Uterus (tissue), 2 donors: ENCODE results near the gene BMF.

Experiments
- CTCF ChIP-seq, 4 experiments: fragments of 200-600 bp in 2 of 4; fragments of 450-650 bp in 2 of 4; sonication (generic) in 2 of 4; IDR thresholded peaks; one replicate each; pipeline ENCODE4 v1.5.1; 2016 to 2019; ENCODE audit warnings: antibody characterized with exemption in 4 of 4, mild to moderate bottlenecking in 2 of 4, moderate library complexity in 1 of 4
- POLR2A ChIP-seq, 2 donors: fragments of 450-650 bp; IDR thresholded peaks; one replicate each; pipeline ENCODE4 v1.6.1; 2016; ENCODE audit warnings: antibody characterized with exemption in 2 of 2, mild to moderate bottlenecking in 1 of 2, moderate library complexity in 1 of 2

GRCh38 chr15:40142428-40142827, 33.7 kb upstream of the BMF start:
- TF ChIP-seq CTCF (IDR thresholded peaks at IDR 0.05) (no peak), POLR2A (IDR thresholded peaks at IDR 0.05) (no peak)
